IMR-90 (cell line): ENCODE measurements around the gene CDH22. TPM values are rescaled to one million over a fixed set of nuclear protein-coding genes. Genes with fewer than 3 reads are reported as not detected.

Experiments
- ATAC-seq: fragments of 200-7000 bp; cut with Tn5 transposase; 2 replicates; pipeline ENCODE4 v1.9.1; 2020; ENCODE audit warnings: low read depth, mild to moderate bottlenecking, moderate library complexity
- BruUV-seq: library from RNA; stranded (reverse); fragments of 400-500 nt; replicated peaks from 2 replicates; lab custom pipeline; 2021; lab: Mats Ljungman, UMichigan
- CTCF ChIA-PET: fragments of 300-600 bp; formaldehyde crosslinking; extraction: SDS; loops from one replicate; lab custom pipeline; 2021; ENCODE audit warnings: antibody characterized with exemption; lab: Yijun Ruan, JAX
- POLR2A ChIA-PET: fragments of 300-600 bp; sonication (Branson Sonifier 250); formaldehyde crosslinking; loops from one replicate; lab custom pipeline; 2022; ENCODE audit warnings: antibody characterized with exemption; ENCODE audit not compliant: unreplicated experiment; lab: Charles Lee
- DNase-seq: peaks from one replicate; pipeline ENCODE4 v3.0.0; 2013
- H2AFZ ChIP-seq: replicated peaks from 2 replicates; pipeline ENCODE3; 2013; ENCODE audit warnings: low read length, mild to moderate bottlenecking; ENCODE audit not compliant: poor library complexity
- H2AK5ac ChIP-seq: 2 replicates; pipeline ENCODE4 v1.6.1; 2013; ENCODE audit warnings: low read depth, low read length, inconsistent platforms
- H2AK9ac ChIP-seq: replicated peaks from 2 replicates; pipeline ENCODE3; 2013; ENCODE audit warnings: mild to moderate bottlenecking, low read depth, low read length, moderate library complexity; ENCODE audit not compliant: poor library complexity
- H2BK120ac ChIP-seq: 2 replicates; pipeline ENCODE4 v1.6.1; 2013; ENCODE audit warnings: low read depth, low read length, inconsistent platforms
- H2BK15ac ChIP-seq: 3 replicates; pipeline ENCODE4 v1.6.1; 2013; ENCODE audit warnings: low read depth, low read length, inconsistent platforms
- H2BK20ac ChIP-seq: 2 replicates; pipeline ENCODE4 v1.6.1; 2013; ENCODE audit warnings: low read depth, mild to moderate bottlenecking, inconsistent platforms, low read length, moderate library complexity
- H2BK5ac ChIP-seq: 2 replicates; pipeline ENCODE4 v1.6.1; 2013; ENCODE audit warnings: mild to moderate bottlenecking, low read depth, low read length, inconsistent platforms; ENCODE audit not compliant: poor library complexity, severe bottlenecking
- H3K14ac ChIP-seq: replicated peaks from 2 replicates; pipeline ENCODE4 v1.6.1; 2013; ENCODE audit warnings: low read depth, low read length, inconsistent platforms
- H3K18ac ChIP-seq: 2 replicates; pipeline ENCODE4 v1.6.1; 2013; ENCODE audit warnings: low read depth, low read length, control low read depth
- H3K23ac ChIP-seq: 2 replicates; pipeline ENCODE4 v1.6.1; 2013; ENCODE audit warnings: low read depth, low read length, inconsistent platforms
- H3K27ac ChIP-seq: 2 replicates; pipeline ENCODE4 v1.5.1; 2013; ENCODE audit warnings: mild to moderate bottlenecking, control low read depth, low read length; ENCODE audit not compliant: insufficient read depth
- H3K27me3 ChIP-seq: 2 replicates; pipeline ENCODE4 v1.6.1; 2013; ENCODE audit warnings: low read length; ENCODE audit not compliant: control insufficient read depth, insufficient read depth
- H3K36me3 ChIP-seq: 2 replicates; pipeline ENCODE4 v1.6.1; 2013; ENCODE audit warnings: low read length, mixed read lengths; ENCODE audit not compliant: control insufficient read depth, insufficient read depth
- H3K4ac ChIP-seq: 2 replicates; pipeline ENCODE4 v1.6.1; 2013; ENCODE audit warnings: low read depth, low read length, inconsistent platforms
- H3K4me1 ChIP-seq: 2 replicates; pipeline ENCODE4 v1.6.1; 2013; ENCODE audit warnings: low read length, mixed read lengths; ENCODE audit not compliant: control insufficient read depth, insufficient read depth
- H3K4me2 ChIP-seq: 2 replicates; pipeline ENCODE4 v1.6.1; 2013; ENCODE audit warnings: low read depth, mild to moderate bottlenecking, control low read depth, low read length, moderate library complexity
- H3K4me3 ChIP-seq: 2 replicates; pipeline ENCODE4 v1.5.1; 2013; ENCODE audit warnings: low read depth, mild to moderate bottlenecking, control low read depth, low read length, moderate library complexity; ENCODE audit not compliant: insufficient read depth
- H3K56ac ChIP-seq: 2 replicates; pipeline ENCODE4 v1.6.1; 2013; ENCODE audit warnings: low read length, inconsistent platforms; ENCODE audit not compliant: insufficient read depth; ENCODE audit errors: extremely low read depth
- H3K79me1 ChIP-seq, 2 experiments: 2 replicates each; pipeline ENCODE4 v1.6.1; 2013; ENCODE audit warnings: low read length in 2 of 2, inconsistent platforms in 1 of 2, low read depth in 1 of 2
- H3K9ac ChIP-seq: 2 replicates; pipeline ENCODE4 v1.6.1; 2013; ENCODE audit warnings: low read depth, low read length, control low read depth
- H3K9me1 ChIP-seq: 2 replicates; pipeline ENCODE4 v1.6.1; 2013; ENCODE audit warnings: low read length, inconsistent platforms; ENCODE audit not compliant: insufficient read depth
- H3K9me3 ChIP-seq: 2 replicates; pipeline ENCODE4 v1.6.1; 2013; ENCODE audit warnings: low read length; ENCODE audit not compliant: control insufficient read depth, insufficient read depth
- H4K20me1 ChIP-seq: 2 replicates; pipeline ENCODE4 v1.6.1; 2013; ENCODE audit warnings: low read length, inconsistent platforms; ENCODE audit not compliant: insufficient read depth
- H4K5ac ChIP-seq: 2 replicates; pipeline ENCODE4 v1.6.1; 2013; ENCODE audit warnings: mild to moderate bottlenecking, low read depth, low read length, control low read depth
- H4K8ac ChIP-seq, 2 experiments: 2 replicates each; pipeline ENCODE4 v1.6.1; 2013; ENCODE audit warnings: low read depth in 2 of 2, low read length in 2 of 2, control low read depth in 1 of 2, inconsistent platforms in 1 of 2
- H4K91ac ChIP-seq: 2 replicates; pipeline ENCODE4 v1.6.1; 2013; ENCODE audit warnings: low read depth, low read length, inconsistent platforms; ENCODE audit not compliant: insufficient read depth
- BHLHE40 ChIP-seq: fragments of 150-350 bp; IDR thresholded peaks from 2 replicates; pipeline ENCODE4 v1.6.1; 2016; ENCODE audit warnings: mild to moderate bottlenecking, low read depth, low read length
- CEBPB ChIP-seq: IDR thresholded peaks from 2 replicates; pipeline ENCODE4 v1.6.1; 2012; ENCODE audit warnings: low read depth, low read length, improper control_type of control experiment
- CHD1 ChIP-seq: IDR thresholded peaks from 2 replicates; pipeline ENCODE4 v1.6.1; 2012; ENCODE audit warnings: low read depth, low read length, improper control_type of control experiment
- FOS ChIP-seq: fragments of 150-350 bp; IDR thresholded peaks from 2 replicates; pipeline ENCODE4 v1.6.1; 2016; ENCODE audit warnings: low read depth, low read length
- MAFK ChIP-seq: IDR thresholded peaks from 2 replicates; pipeline ENCODE4 v1.6.1; 2012; ENCODE audit warnings: low read depth, low read length, improper control_type of control experiment
- MAZ ChIP-seq: IDR thresholded peaks from 2 replicates; pipeline ENCODE4 v1.6.1; 2012; ENCODE audit warnings: low read depth, mild to moderate bottlenecking, low read length, improper control_type of control experiment, moderate library complexity, borderline replicate concordance
- MXI1 ChIP-seq: IDR thresholded peaks from 2 replicates; pipeline ENCODE4 v1.6.1; 2012; ENCODE audit warnings: low read depth, mild to moderate bottlenecking, low read length, moderate library complexity, borderline replicate concordance
- NFE2L2 ChIP-seq: fragments of 150-350 bp; IDR thresholded peaks from 2 replicates; pipeline ENCODE4 v1.6.1; 2016; ENCODE audit warnings: low read depth, mild to moderate bottlenecking, low read length
- POLR2A ChIP-seq: IDR thresholded peaks from 2 replicates; pipeline ENCODE4 v1.6.1; 2012; ENCODE audit warnings: mild to moderate bottlenecking, low read depth, low read length
- RAD21 ChIP-seq: IDR thresholded peaks from 2 replicates; pipeline ENCODE4 v1.6.1; 2012; ENCODE audit warnings: low read length, improper control_type of control experiment
- RCOR1 ChIP-seq: IDR thresholded peaks from 2 replicates; pipeline ENCODE4 v1.6.1; 2012; ENCODE audit warnings: mild to moderate bottlenecking, low read length, improper control_type of control experiment; ENCODE audit not compliant: insufficient replicate concordance
- RFX5 ChIP-seq: IDR thresholded peaks from 2 replicates; pipeline ENCODE4 v1.8.0; 2012; ENCODE audit warnings: low read depth, mild to moderate bottlenecking, low read length, moderate library complexity
- SMC3 ChIP-seq: fragments of 150-350 bp; IDR thresholded peaks from 2 replicates; pipeline ENCODE4 v1.6.1; 2016; ENCODE audit warnings: low read depth, mild to moderate bottlenecking, antibody characterized with exemption, low read length, moderate library complexity
- WGBS, 2 experiments: methylation state at CpG; one replicate each; pipeline versions ENCODE4 v1.1.5 to v1.1.7; 2013; ENCODE audit warnings: missing lambda C conversion rate in 2 of 2; ENCODE audit not compliant: insufficient read length in 1 of 2; ENCODE audit errors: extremely low coverage in 2 of 2; 5-methylcytosine and 5-hydroxymethylcytosine counted together
- dilution Hi-C: fragments of 300-500 bp; cut with HindIII; formaldehyde crosslinking; loops from one replicate; pipeline ENCODE4 v1.14.3; 2018; ENCODE audit warnings: low sequenced_read_pairs; ENCODE audit not compliant: unreplicated experiment
- in situ Hi-C: fragments of 300-500 bp; cut with MboI; formaldehyde crosslinking; loops from 3 replicates; pipeline ENCODE4 v1.14.3; 2019; ENCODE audit warnings: low sequenced_read_pairs, inconsistent platforms, mixed read lengths
- intact Hi-C: fragments of 100-400 bp; cut with micrococcal nuclease; formaldehyde crosslinking; loops from 2 replicates; pipeline ENCODE4 v1.10.0; 2022
- polyA plus RNA-seq, 3 experiments: library from polyadenylated mRNA; depleted of rRNA; stranded (reverse); fragments of >200 nt; gene quantifications; 2 replicates each; pipeline ENCODE4 v1.2.3, GENCODE V29; 2012; ENCODE audit warnings: low replicate concordance in 1 of 3
- total RNA-seq: library from RNA; depleted of rRNA; stranded (reverse); fragments of >200 nt; gene quantifications from 2 replicates; pipeline ENCODE4 v1.2.3, GENCODE V29; 2012
- TF ChIP-seq, protein P1 (sequence below): conservative IDR thresholded peaks from 2 replicates; pipeline ENCODE4 v1.5.1; 2012; ENCODE audit warnings: mild to moderate bottlenecking, low read depth, low read length, improper control_type of control experiment
- TF ChIP-seq, protein P2 (sequence below): fragments of 150-350 bp; IDR thresholded peaks from 2 replicates; pipeline ENCODE4 v1.6.1; 2016; ENCODE audit warnings: low read depth, mild to moderate bottlenecking, low read length, moderate library complexity, borderline replicate concordance
- TF ChIP-seq, protein P3 (sequence below): fragments of 150-350 bp; IDR thresholded peaks from 2 replicates; pipeline ENCODE4 v1.6.1; 2017; ENCODE audit warnings: mild to moderate bottlenecking, antibody characterized with exemption, low read length, low read depth

The CDH22 gene
- total and polyA plus RNA-seq, 2 of the 4 experiments (the other 2 are of a cell fraction) = not detected

DNA sequence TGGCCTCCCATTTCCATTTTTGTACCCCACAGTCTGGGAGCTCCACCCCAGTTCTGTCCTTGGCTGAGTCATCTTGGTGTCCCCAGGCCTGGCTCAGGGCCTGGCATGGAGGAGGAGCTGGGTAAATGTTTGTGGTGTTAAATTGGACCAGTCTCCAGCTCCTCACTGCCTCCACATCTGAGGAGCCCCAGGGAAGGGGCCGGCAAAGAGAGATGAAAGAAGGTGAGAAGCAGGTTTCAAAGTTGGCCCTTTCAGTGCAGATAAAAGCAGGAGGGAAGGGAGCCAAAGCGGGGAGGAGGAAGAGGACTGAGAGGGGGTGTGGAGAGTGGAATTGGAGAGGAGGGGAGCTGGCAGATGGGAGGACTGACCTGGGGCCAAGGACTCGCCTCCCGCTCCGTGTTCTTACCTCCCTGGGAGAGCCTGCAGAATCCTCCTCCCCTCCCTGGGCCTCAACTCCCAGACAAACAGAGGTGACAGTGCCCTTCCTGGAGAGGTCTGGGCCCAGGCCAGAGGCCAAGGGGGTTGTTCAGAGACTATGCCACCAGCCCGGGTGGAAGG is 101.2 kb downstream of the CDH22 start:
- H3K23ac ChIP-seq = no peak overlapping the region
- H3K36me3 ChIP-seq = no peaks in the 10 kb centered on the region
- no peak overlapping the region for H2AK5ac ChIP-seq
- no peak overlapping the region for H3K4ac ChIP-seq
- H2BK120ac ChIP-seq = no peak overlapping the region
- no peaks in the 10 kb centered on the region; the same call in 1 of the 2 replicates for H3K9me1 ChIP-seq
- intact Hi-C loops (no loop called here), in situ Hi-C loops (no loop called here), dilution Hi-C loops (no loop called here)
- no peak overlapping the region for H2AK9ac ChIP-seq
- no peak overlapping the region for H4K5ac ChIP-seq
- ChIA-PET CTCF (no interaction called here), POLR2A (no interaction called here)
- no peak overlapping the region for H2BK15ac ChIP-seq
- H3K27me3 ChIP-seq = peaks cover 50% of the 10 kb centered on the region
- no peak overlapping the region for H4K8ac ChIP-seq
- H3K79me1 ChIP-seq = no peaks in the 10 kb centered on the region
- WGBS, 2 experiments = 20% methylated on average over 1 of the region's 6 CpGs; no CpG with 5 or more reads in 1 of the 2 experiments
- no peak overlapping the region for H3K27ac ChIP-seq
- H3K14ac ChIP-seq = no peak overlapping the region
- no peak overlapping the region for H3K4me3 ChIP-seq
- no peaks in the 10 kb centered on the region for H4K20me1 ChIP-seq
- H2BK20ac ChIP-seq = no peak overlapping the region
- no peak overlapping the region for H3K9ac ChIP-seq
- H3K4me2 ChIP-seq = no peak overlapping the region
- ATAC-seq (no peak), DNase-seq (no peak)
- no peaks in the 10 kb centered on the region for H3K4me1 ChIP-seq
- no peaks in the 10 kb centered on the region for H3K9me3 ChIP-seq
- BruUV-seq = no TSS peak
- H2AFZ ChIP-seq = no peak overlapping the region
- TF ChIP-seq MXI1 (no peak), CEBPB (no peak), POLR2A (no peak), RFX5 (no peak), NFE2L2 (no peak), FOS (no peak), MAFK (no peak), RAD21 (no peak), CHD1 (no peak), BHLHE40 (no peak), RCOR1 (no peak), MAZ (no peak), SMC3 (no peak)
- TF ChIP-seq, protein P1, sequence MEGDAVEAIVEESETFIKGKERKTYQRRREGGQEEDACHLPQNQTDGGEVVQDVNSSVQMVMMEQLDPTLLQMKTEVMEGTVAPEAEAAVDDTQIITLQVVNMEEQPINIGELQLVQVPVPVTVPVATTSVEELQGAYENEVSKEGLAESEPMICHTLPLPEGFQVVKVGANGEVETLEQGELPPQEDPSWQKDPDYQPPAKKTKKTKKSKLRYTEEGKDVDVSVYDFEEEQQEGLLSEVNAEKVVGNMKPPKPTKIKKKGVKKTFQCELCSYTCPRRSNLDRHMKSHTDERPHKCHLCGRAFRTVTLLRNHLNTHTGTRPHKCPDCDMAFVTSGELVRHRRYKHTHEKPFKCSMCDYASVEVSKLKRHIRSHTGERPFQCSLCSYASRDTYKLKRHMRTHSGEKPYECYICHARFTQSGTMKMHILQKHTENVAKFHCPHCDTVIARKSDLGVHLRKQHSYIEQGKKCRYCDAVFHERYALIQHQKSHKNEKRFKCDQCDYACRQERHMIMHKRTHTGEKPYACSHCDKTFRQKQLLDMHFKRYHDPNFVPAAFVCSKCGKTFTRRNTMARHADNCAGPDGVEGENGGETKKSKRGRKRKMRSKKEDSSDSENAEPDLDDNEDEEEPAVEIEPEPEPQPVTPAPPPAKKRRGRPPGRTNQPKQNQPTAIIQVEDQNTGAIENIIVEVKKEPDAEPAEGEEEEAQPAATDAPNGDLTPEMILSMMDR = no peak
- TF ChIP-seq, protein P2, sequence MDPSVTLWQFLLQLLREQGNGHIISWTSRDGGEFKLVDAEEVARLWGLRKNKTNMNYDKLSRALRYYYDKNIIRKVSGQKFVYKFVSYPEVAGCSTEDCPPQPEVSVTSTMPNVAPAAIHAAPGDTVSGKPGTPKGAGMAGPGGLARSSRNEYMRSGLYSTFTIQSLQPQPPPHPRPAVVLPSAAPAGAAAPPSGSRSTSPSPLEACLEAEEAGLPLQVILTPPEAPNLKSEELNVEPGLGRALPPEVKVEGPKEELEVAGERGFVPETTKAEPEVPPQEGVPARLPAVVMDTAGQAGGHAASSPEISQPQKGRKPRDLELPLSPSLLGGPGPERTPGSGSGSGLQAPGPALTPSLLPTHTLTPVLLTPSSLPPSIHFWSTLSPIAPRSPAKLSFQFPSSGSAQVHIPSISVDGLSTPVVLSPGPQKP = no peak
- TF ChIP-seq, protein P3, sequence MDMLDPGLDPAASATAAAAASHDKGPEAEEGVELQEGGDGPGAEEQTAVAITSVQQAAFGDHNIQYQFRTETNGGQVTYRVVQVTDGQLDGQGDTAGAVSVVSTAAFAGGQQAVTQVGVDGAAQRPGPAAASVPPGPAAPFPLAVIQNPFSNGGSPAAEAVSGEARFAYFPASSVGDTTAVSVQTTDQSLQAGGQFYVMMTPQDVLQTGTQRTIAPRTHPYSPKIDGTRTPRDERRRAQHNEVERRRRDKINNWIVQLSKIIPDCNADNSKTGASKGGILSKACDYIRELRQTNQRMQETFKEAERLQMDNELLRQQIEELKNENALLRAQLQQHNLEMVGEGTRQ = no peak
- no peak overlapping the region for H2BK5ac ChIP-seq
- no peak overlapping the region for H3K56ac ChIP-seq
- no peak overlapping the region for H3K18ac ChIP-seq
- no peak overlapping the region for H4K91ac ChIP-seq
